ENCODE data around the gene KIAA0040.

Gene KIAA0040

DNA sequence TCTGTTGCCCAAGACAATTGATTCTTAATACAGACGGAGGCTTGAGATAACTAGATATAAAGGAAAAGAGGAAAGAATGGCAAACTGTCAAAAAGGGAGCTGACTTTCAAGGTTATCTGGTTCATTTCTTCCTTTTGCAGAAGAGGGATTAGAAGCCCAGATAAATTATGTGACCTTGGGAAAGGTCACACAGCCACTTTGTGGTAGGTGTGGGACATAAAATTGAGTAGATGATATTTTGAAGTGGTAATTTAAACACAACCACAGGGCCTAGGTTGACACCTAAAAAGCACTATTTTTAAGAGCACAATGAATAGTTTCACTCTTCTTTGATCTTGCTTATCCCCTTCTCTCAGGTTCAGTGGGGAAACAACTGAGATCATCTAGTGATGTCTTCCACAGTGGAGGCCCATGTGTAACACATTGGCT is 16.9 kb upstream of the KIAA0040 start:
- TF ChIP-seq CTCF (conservative IDR thresholded peaks at IDR 0.05) = no peak
- H3K27ac ChIP-seq = no peak overlapping the region

DNA sequence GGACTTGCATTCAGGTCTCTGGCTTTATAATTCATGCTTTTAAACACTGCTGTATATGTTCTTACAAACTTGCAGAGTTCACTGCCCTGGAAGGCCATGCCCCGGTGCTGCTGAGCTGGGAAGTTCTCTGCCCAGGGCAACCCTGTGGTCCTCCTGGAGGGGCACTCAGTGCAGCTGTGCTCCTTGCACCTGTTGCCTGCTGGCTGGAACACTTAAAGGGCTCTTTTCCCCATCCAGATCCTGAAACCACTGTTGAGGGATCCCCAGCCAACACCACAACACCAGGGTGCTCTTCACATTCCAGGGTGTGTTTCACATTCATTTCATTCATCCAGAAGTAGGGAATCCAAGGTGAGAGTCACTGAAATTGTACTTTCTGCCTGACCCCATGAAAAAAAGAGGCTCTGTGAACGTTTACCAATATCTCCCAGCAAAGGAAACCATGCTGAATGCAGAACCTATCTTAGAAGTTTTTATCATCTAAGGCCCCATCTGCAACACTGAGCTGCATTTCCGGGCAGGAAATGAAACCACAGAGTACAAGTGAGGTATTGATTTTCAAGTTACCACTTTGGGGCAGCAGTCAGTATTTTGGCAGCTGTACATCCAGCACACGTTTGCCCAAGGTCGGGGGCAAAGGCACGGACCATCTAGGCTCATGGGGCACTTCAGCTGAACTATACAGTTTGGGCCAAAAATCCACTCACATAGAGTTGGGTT is 16.4 kb upstream of the KIAA0040 start:
- TF ChIP-seq CTCF (conservative IDR thresholded peaks at IDR 0.05) = no peak
- no peak overlapping the region for H3K27ac ChIP-seq

DNA sequence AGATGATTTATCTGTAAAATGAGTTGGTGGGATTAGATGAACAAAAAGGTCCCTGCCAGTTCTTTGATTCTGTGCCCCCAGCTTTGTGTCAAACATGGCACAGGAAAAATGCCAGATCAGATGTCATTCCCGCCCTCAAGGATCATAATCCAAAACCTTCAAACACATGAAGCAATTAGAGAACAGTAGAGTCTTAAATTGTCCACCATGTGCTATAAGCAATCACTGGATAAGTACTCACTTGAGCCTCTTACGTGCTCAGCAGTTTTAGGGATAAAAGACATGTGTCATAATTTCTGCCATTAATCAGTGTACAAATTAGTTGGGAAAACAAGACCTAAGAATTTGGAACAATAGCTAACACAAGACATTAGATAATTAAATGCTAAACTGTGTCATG is 15.4 kb upstream of the KIAA0040 start:
- TF ChIP-seq CTCF (conservative IDR thresholded peaks at IDR 0.05) = no peak
- no peak overlapping the region for H3K27ac ChIP-seq

DNA sequence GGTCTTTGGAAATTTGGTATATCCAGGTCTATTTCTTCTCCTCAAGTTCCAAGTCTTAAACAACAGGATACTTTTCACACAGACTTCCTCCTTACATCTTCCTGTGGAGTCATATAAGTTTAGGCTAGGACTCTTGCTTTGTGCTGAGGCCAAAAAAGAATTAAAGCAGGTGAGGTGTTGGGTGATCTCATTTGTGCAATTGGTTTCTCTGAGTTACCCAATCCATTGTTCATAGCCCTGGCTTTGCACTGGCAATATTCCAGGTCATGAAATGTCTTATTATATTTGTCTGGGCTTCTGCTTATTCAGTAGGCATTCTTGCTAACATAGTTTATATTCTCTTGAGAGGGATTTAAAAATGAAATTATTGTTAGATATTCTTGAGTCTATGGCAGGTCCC is 14.1 kb upstream of the KIAA0040 start:
- no peak overlapping the region for H3K27ac ChIP-seq
- no peak for TF ChIP-seq CTCF (conservative IDR thresholded peaks at IDR 0.05)

DNA sequence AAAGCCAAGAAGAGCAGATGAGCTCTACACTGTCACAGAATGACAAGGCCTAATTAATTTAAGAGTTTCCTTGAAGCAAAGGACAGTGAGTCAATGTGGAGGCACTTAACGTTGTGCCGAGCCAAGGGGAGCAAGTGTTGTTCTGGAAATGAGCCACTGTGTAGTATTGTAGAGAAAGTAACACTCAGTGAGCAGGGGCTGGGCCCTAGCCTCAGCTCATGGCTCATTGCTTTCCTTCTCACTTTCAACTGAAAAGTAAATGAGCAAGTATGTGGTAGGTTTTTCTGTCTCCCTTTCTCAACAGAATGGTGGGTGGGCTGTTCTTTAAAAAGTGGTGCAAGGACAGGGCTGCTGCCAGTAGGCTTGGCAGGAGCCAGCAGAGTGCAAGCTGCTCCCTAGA is 11.8 kb upstream of the KIAA0040 start:
- TF ChIP-seq CTCF (conservative IDR thresholded peaks at IDR 0.05) = no peak
- H3K27ac ChIP-seq = no peak overlapping the region

- H3K27ac ChIP-seq = no peak overlapping the region
- TF ChIP-seq CTCF (conservative IDR thresholded peaks at IDR 0.05) = no peak
These were observed 11.0 kb upstream of the KIAA0040 start for GRCh38 chr1:175203570-175204068.

GRCh38 chr1:175200678-175201521 is 8.3 kb upstream of the KIAA0040 start:
- no peak overlapping the region for H3K27ac ChIP-seq
- TF ChIP-seq CTCF (conservative IDR thresholded peaks at IDR 0.05) = no peak
